Epithelial cell of esophagus (primary cell): Measurements from ENCODE around the gene ACVR1B.

Experiments used
- DNase-seq: peaks from one replicate; pipeline ENCODE4 v3.0.0; 2010; ENCODE audit warnings: low read depth
- H3K4me3 ChIP-seq: 2 replicates; pipeline ENCODE4 v1.5.1; 2011; ENCODE audit warnings: mild to moderate bottlenecking, low read length, control low read depth
- CTCF ChIP-seq: IDR thresholded peaks from 2 replicates; pipeline ENCODE4 v1.5.1; 2011; ENCODE audit warnings: low read depth, mild to moderate bottlenecking, low read length, control low read depth, inconsistent platforms; ENCODE audit not compliant: insufficient read depth; ENCODE audit errors: missing control alignments

ACVR1B gene

GRCh38 chr12:52005218-52005902 is 53.9 kb downstream of the ACVR1B start:
- H3K4me3 ChIP-seq = no peak overlapping the region
- no peak for DNase-seq
- no peak for TF ChIP-seq CTCF

- no peak overlapping the region for H3K4me3 ChIP-seq
- no peak for DNase-seq
- TF ChIP-seq CTCF = no peak
These were observed 54.6 kb downstream of the ACVR1B start for GRCh38 chr12:52005903-52006703.

GRCh38 chr12:52006726-52007157 is 55.2 kb downstream of the ACVR1B start, which contains the start of gene TAMALIN:
Gene TAMALIN, plus strand, starts transcription at chr12:52006946. Its CDS starts 74 bp downstream, at chr12:52007020.
- DNase-seq = no peak
- TF ChIP-seq CTCF = no peak
- no peak within 1 kb of the TSS for H3K4me3 ChIP-seq

GRCh38 chr12:52007158-52007921 is 55.8 kb downstream of the ACVR1B start:
- no peak for TF ChIP-seq CTCF
- DNase-seq = no peak
- no peak overlapping the region for H3K4me3 ChIP-seq

GRCh38 chr12:52007982-52008510 is 56.5 kb downstream of the ACVR1B start:
- DNase-seq = no peak
- no peak for TF ChIP-seq CTCF
- no peak overlapping the region for H3K4me3 ChIP-seq

- no peak overlapping the region for H3K4me3 ChIP-seq
- no peak for DNase-seq
- no peak for TF ChIP-seq CTCF
These were observed 57.7 kb downstream of the ACVR1B start for GRCh38 chr12:52009081-52009751.
